ENCODE results near the gene AK9.

DNA sequence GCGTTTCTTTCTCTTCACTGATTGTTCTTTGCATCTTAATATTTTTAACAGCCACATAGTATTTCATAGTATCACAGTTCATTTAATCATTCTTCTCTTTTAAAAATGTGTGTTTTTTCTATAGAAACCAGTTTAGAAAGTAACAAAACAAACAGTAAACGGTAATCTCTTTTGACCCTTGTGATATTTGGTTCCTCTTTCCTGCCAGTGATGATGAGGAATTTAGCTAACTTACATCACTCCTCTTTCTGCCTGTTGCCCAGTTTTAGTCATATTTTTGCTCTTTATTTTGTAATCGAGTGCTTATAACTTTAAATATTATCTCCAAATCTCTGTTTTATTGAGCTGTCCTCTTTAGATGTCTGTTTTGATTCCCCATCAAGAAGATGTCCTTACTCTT lies 169.9 kb downstream of the AK9 start:
- TF ChIP-seq, protein P1, sequence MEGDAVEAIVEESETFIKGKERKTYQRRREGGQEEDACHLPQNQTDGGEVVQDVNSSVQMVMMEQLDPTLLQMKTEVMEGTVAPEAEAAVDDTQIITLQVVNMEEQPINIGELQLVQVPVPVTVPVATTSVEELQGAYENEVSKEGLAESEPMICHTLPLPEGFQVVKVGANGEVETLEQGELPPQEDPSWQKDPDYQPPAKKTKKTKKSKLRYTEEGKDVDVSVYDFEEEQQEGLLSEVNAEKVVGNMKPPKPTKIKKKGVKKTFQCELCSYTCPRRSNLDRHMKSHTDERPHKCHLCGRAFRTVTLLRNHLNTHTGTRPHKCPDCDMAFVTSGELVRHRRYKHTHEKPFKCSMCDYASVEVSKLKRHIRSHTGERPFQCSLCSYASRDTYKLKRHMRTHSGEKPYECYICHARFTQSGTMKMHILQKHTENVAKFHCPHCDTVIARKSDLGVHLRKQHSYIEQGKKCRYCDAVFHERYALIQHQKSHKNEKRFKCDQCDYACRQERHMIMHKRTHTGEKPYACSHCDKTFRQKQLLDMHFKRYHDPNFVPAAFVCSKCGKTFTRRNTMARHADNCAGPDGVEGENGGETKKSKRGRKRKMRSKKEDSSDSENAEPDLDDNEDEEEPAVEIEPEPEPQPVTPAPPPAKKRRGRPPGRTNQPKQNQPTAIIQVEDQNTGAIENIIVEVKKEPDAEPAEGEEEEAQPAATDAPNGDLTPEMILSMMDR (conservative IDR thresholded peaks at IDR 0.05; ENCODE audit: low read length): no peak
- TF ChIP-seq EZH2phosphoT487 (IDR thresholded peaks at IDR 0.05; ENCODE audit: borderline replicate concordance): no peak
